Neural progenitor cell (in vitro differentiated cells): Measurements from ENCODE around the gene PIK3CB.

Experiments
- CTCF ChIP-seq: fragments of 200-600 bp; sonication (generic); IDR thresholded peaks from 2 replicates; pipeline ENCODE4 v1.5.1; 2017; ENCODE audit warnings: antibody characterized with exemption, mild to moderate bottlenecking
- EZH2 ChIP-seq: fragments of 200-600 bp; sonication (generic); IDR thresholded peaks from 2 replicates; pipeline ENCODE4 v1.6.1; 2017; ENCODE audit warnings: antibody characterized with exemption, mild to moderate bottlenecking, moderate library complexity
- EZH2phosphoT487 ChIP-seq: fragments of 200-600 bp; sonication (generic); IDR thresholded peaks from 2 replicates; pipeline ENCODE4 v1.6.1; 2017; ENCODE audit warnings: antibody characterized with exemption

GRCh38 chr3:138609898-138610266 is 224.8 kb downstream of the PIK3CB start:
- TF ChIP-seq EZH2phosphoT487 (no peak), EZH2 (no peak), CTCF (no peak)
